Measurements from ENCODE around the gene STH.

GRCh38 chr17:45987706-45988105 is 11.3 kb upstream of the STH start:
- TF ChIP-seq POLR2A (IDR thresholded peaks at IDR 0.05), result no peak
- TF ChIP-seq CTCF (IDR thresholded peaks at IDR 0.05 in 8 of 11, conservative IDR thresholded peaks at IDR 0.05 in 3 of 11), result no peak
- no peak for TF ChIP-seq POLR2AphosphoS5 (IDR thresholded peaks at IDR 0.05)
